GM23248 (cell line): ENCODE data around the gene PRKG2. TPM values are rescaled to one million over a fixed set of nuclear protein-coding genes. Genes with fewer than 3 reads are reported as not detected.

Experiments
- DNase-seq: peaks from one replicate; pipeline ENCODE4 v3.0.0-alpha.2; 2015
- H2AFZ ChIP-seq: fragments of 200-600 bp; sonication (generic); 2 replicates; pipeline ENCODE4 v1.6.1; 2016; ENCODE audit warnings: antibody characterized with exemption
- H3F3A ChIP-seq: fragments of 200-600 bp; sonication (generic); 2 replicates; pipeline ENCODE4 v1.6.1; 2016; ENCODE audit warnings: mild to moderate bottlenecking, antibody characterized with exemption, mixed run types; ENCODE audit not compliant: insufficient read depth
- H3K27ac ChIP-seq: fragments of 200-600 bp; sonication (generic); 2 replicates; pipeline ENCODE4 v1.5.1; 2016; ENCODE audit warnings: mild to moderate bottlenecking
- H3K27me3 ChIP-seq: fragments of 200-600 bp; sonication (generic); replicated peaks from 2 replicates; pipeline ENCODE4 v1.6.1; 2016; ENCODE audit warnings: mild to moderate bottlenecking; ENCODE audit not compliant: insufficient read depth
- H3K36me3 ChIP-seq: fragments of 200-600 bp; sonication (generic); 2 replicates; pipeline ENCODE4 v1.6.1; 2016; ENCODE audit warnings: low read depth, mild to moderate bottlenecking
- H3K4me1 ChIP-seq: fragments of 200-600 bp; sonication (generic); 2 replicates; pipeline ENCODE4 v1.6.1; 2016; ENCODE audit warnings: mild to moderate bottlenecking; ENCODE audit not compliant: insufficient read depth
- H3K4me2 ChIP-seq: fragments of 200-600 bp; sonication (generic); one replicate; pipeline ENCODE4 v1.6.1; 2016; ENCODE audit warnings: mild to moderate bottlenecking; ENCODE audit not compliant: unreplicated experiment
- H3K4me3 ChIP-seq: fragments of 200-600 bp; sonication (generic); 2 replicates; pipeline ENCODE4 v1.5.1; 2016; ENCODE audit warnings: mild to moderate bottlenecking
- H3K79me2 ChIP-seq: fragments of 200-600 bp; sonication (generic); 2 replicates; pipeline ENCODE4 v1.6.1; 2016; ENCODE audit warnings: mild to moderate bottlenecking; ENCODE audit not compliant: insufficient read depth
- H3K9ac ChIP-seq: fragments of 200-600 bp; sonication (generic); 2 replicates; pipeline ENCODE4 v1.6.1; 2016; ENCODE audit warnings: mild to moderate bottlenecking
- H3K9me2 ChIP-seq: fragments of 200-600 bp; sonication (generic); 2 replicates; pipeline ENCODE4 v1.6.1; 2016; ENCODE audit warnings: mixed run types, mild to moderate bottlenecking, moderate library complexity; ENCODE audit not compliant: insufficient read depth
- H3K9me3 ChIP-seq: fragments of 200-600 bp; sonication (generic); one replicate; pipeline ENCODE4 v1.6.1; 2017; ENCODE audit warnings: low read depth
- H4K20me1 ChIP-seq: fragments of 200-600 bp; sonication (generic); 2 replicates; pipeline ENCODE4 v1.6.0; 2016; ENCODE audit not compliant: insufficient read depth
- EZH2 ChIP-seq: fragments of 200-600 bp; sonication (generic); IDR thresholded peaks from 2 replicates; pipeline ENCODE4 v1.6.1; 2018; ENCODE audit warnings: antibody characterized with exemption, mild to moderate bottlenecking; ENCODE audit not compliant: insufficient read depth, poor library complexity, severe bottlenecking
- EZH2phosphoT487 ChIP-seq: fragments of 200-600 bp; sonication (generic); IDR thresholded peaks from 2 replicates; pipeline ENCODE4 v1.6.1; 2018; ENCODE audit warnings: antibody characterized with exemption, moderate library complexity, mild to moderate bottlenecking, low read depth; ENCODE audit not compliant: insufficient read depth
- WGBS, 2 experiments: methylation state at CpG; one replicate each; pipeline ENCODE4 v1.1.6; 2015 to 2017; ENCODE audit warnings: low lambda C conversion rate in 2 of 2, low coverage in 1 of 2; ENCODE audit errors: missing lambda C conversion rate in 2 of 2; 5-methylcytosine and 5-hydroxymethylcytosine counted together
- in situ Hi-C: fragments of 300-500 bp; cut with MboI; formaldehyde crosslinking; loops from 2 replicates; pipeline ENCODE4 v1.15.0; 2020
- polyA plus RNA-seq: library from polyadenylated mRNA; unstranded; fragments of >200 nt; fragmentation: Nextera tagmentation; extraction: Ambion mirVana; gene quantifications from 2 replicates; pipeline ENCODE4 v1.2.1, GENCODE V29; 2016
- total RNA-seq: library from RNA; depleted of rRNA; stranded (reverse); fragments of >200 nt; shearing (Covaris generic); gene quantifications from 2 replicates; pipeline ENCODE4 v1.2.3, GENCODE V29; 2014

Gene PRKG2
- total and polyA plus RNA-seq, 2 experiments from 2014 or later: 4.7 to 7.3 TPM

GRCh38 chr4:81218206-81218605 is 3.2 kb upstream of the PRKG2 start:
- TF ChIP-seq EZH2 (no peak), EZH2phosphoT487 (no peak)
- Histone ChIP-seq H3K9ac (no peak overlapping the region), H4K20me1 (no peaks in the 10 kb centered on the region), H2AFZ (no peak overlapping the region), H3K36me3 (no peaks in the 10 kb centered on the region), H3K4me2 (no peak overlapping the region), H3K27me3 (no peaks in the 10 kb centered on the region), H3K9me3 (no peaks in the 10 kb centered on the region), H3K79me2 (no peaks in the 10 kb centered on the region), H3K9me2 (no peaks in the 10 kb centered on the region), H3K4me3 (no peak overlapping the region), H3F3A (peaks cover 11% of the 10 kb centered on the region; the same call in 1 of the 2 replicates), H3K27ac (no peak overlapping the region), H3K4me1 (0 out of 2 replicates have a peak, but pooled peaks cover 9% of the 10 kb centered on the region)
- DNase-seq: no peak
- in situ Hi-C loops: no loop called here
- 97 to 100% methylated on average over 1 of the region's 1 CpG for WGBS, 2 experiments

DNA sequence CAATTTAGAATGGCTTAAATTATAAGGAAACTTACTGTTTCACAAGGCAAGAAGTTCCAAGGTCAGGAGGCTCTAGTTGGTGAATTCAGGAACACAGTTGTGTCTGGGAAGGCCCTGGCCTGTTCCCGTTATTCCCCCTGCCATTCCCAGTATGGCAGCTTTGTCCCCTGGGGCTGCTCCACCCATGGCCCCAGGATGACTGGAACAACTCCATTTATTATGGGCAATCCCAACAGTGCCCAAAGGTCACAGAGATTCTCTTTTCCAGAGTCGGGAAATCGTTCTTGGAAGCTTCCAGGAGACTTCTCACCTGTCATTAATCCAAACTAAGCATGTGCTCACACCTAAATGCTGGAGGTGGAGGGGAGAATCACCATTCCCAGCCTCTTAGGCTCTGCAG is 2.8 kb upstream of the PRKG2 start:
- Histone ChIP-seq H3K4me3 (no peak overlapping the region), H3K4me1 (0 out of 2 replicates have a peak, but pooled peaks cover 9% of the 10 kb centered on the region), H3K27me3 (no peaks in the 10 kb centered on the region), H3K9me2 (no peaks in the 10 kb centered on the region), H3K79me2 (no peaks in the 10 kb centered on the region), H4K20me1 (no peaks in the 10 kb centered on the region), H2AFZ (no peak overlapping the region), H3K9ac (no peak overlapping the region), H3K4me2 (no peak overlapping the region), H3K9me3 (no peaks in the 10 kb centered on the region), H3F3A (peaks cover 16% of the 10 kb centered on the region; the same call in 1 of the 2 replicates), H3K27ac (no peak overlapping the region), H3K36me3 (no peaks in the 10 kb centered on the region)
- in situ Hi-C loops: no loop called here
- no peak for DNase-seq
- no peak for TF ChIP-seq EZH2
- no peak for TF ChIP-seq EZH2phosphoT487
- WGBS, 2 experiments: 70 to 76% methylated on average over 3 of the region's 3 CpGs

DNA sequence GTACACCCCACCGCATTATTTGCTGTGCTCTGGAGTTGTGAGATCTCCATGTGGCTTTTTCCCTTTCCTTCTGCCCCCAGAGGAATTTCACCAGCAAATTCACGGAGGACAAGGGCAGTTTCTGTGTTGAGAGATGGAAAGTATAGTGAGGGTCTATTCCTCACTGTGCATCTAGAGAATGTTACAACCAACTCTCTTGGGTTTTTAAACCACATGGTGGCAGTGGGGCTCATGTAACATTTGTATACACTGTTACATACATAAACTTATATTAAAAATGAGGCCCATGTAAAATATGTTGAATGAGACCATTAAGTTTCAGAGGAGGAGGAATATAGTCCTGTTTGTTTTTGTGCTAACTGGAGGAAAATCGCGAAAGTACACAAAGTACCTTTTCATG is 909 bp upstream of the PRKG2 start:
- H3K9me3 ChIP-seq: no peaks in the 10 kb centered on the region
- H3K4me2 ChIP-seq: peak overlapping the region; percentile 96
- peaks cover 23% of the 10 kb centered on the region; the same call in 1 of the 2 replicates for H3K4me1 ChIP-seq
- WGBS, 2 experiments: 50 to 51% methylated on average over 4 of the region's 4 CpGs
- no peaks in the 10 kb centered on the region for H3K27me3 ChIP-seq
- TF ChIP-seq EZH2phosphoT487 (no peak), EZH2 (no peak)
- DNase-seq: no peak
- H3K4me3 ChIP-seq: peak overlapping the region; percentile 74
- peaks cover 14% of the 10 kb centered on the region; the same call in 1 of the 2 replicates for H3K79me2 ChIP-seq
- H3K36me3 ChIP-seq: no peaks in the 10 kb centered on the region
- H4K20me1 ChIP-seq: no peaks in the 10 kb centered on the region
- H3K9me2 ChIP-seq: no peaks in the 10 kb centered on the region
- H3K27ac ChIP-seq: no peak overlapping the region
- H3K9ac ChIP-seq: peak overlapping the region; percentile 69; the same call in 1 of the 2 replicates
- H2AFZ ChIP-seq: peak overlapping the region; percentile 82
- in situ Hi-C loops: no loop called here
- peaks cover 26% of the 10 kb centered on the region; the same call in 1 of the 2 replicates for H3F3A ChIP-seq

DNA sequence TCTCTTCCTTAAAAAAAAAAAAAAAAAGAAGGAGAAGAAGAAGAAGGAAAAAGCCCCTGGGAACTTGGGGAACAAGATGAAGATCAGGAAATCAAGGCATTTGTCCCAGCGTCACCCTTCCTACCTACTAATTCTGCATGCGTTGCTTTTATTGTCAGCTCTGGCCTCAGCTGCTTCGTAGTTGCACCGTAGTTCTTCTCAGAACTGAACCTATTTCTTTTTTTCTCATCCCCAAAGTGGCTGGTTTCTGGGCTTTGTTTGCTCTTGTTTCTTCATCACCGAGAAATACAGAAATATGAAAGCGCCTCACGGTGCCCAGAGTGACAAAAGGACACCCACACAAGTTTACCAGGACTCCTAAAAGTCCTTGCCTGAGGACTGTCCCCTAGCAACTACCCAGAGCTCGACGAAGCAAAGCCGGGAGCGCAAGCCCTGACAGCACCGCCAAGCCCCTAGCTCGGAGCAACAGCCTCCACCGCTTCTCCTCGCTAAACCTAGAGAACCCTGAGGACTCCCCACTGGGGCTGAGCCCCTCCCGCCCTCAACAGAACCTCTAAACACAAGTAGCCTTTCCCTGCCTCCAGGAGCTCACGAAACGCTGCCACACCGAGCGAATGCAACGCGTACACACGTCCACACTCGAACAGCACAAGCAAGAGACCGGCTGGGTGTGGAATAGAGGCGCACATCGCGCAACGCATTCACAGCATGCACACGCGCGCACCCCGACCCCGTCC is 710 bp downstream of the PRKG2 start:
- Histone ChIP-seq H4K20me1 (no peaks in the 10 kb centered on the region), H3K36me3 (no peaks in the 10 kb centered on the region), H2AFZ (peak overlapping the region; percentile 82), H3K4me1 (peaks cover 23% of the 10 kb centered on the region; the same call in 1 of the 2 replicates), H3K27me3 (no peaks in the 10 kb centered on the region), H3K9me3 (no peaks in the 10 kb centered on the region), H3F3A (peaks cover 26% of the 10 kb centered on the region; the same call in 1 of the 2 replicates), H3K9ac (peak overlapping the region; percentile 69), H3K9me2 (no peaks in the 10 kb centered on the region), H3K4me2 (peak overlapping the region; percentile 96), H3K27ac (peak overlapping the region; percentile 18; the same call in 1 of the 2 replicates), H3K79me2 (peaks cover 29% of the 10 kb centered on the region), H3K4me3 (peak overlapping the region; percentile 74)
- in situ Hi-C loops: no loop called here
- TF ChIP-seq EZH2 (no peak), EZH2phosphoT487 (no peak)
- 1 to 3% methylated on average over 27 to 34 of the region's 34 CpGs for WGBS, 2 experiments
- peak; percentile 69 for DNase-seq
